SH-SY5Y (cell line): ENCODE results near the gene KCNAB2.

Source experiments
- GATA2 ChIP-seq: IDR thresholded peaks from 2 replicates; pipeline ENCODE4 v1.6.1; 2011; ENCODE audit warnings: mild to moderate bottlenecking, low read depth, low read length
- GATA3 ChIP-seq: IDR thresholded peaks from 2 replicates; pipeline ENCODE4 v1.6.1; 2011; ENCODE audit warnings: low read depth, mild to moderate bottlenecking, low read length, moderate library complexity

DNA sequence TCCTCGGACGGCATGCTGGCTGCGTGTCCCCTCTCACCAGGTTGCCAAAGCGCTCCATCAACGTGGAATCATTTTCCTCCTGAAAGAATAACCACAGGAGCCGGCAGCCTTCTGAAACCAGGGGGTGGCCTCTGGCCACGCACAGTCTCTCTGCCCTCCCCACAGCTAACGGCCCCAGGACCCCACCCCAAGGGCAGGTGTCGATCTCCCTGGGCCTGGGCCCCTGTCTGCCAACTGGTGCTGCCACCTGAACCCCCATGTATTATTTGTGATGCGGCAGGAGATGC, 46.1 kb downstream of the KCNAB2 start:
- TF ChIP-seq GATA2: no peak
- no peak for TF ChIP-seq GATA3
